ENCODE results near the gene ST3GAL4. TPM values are rescaled to one million over a fixed set of nuclear protein-coding genes. Genes with fewer than 3 reads are reported as not detected.

Gene ST3GAL4
- total RNA-seq, 2 experiments from 2014 or later: 14.3 to 18.8 TPM

DNA sequence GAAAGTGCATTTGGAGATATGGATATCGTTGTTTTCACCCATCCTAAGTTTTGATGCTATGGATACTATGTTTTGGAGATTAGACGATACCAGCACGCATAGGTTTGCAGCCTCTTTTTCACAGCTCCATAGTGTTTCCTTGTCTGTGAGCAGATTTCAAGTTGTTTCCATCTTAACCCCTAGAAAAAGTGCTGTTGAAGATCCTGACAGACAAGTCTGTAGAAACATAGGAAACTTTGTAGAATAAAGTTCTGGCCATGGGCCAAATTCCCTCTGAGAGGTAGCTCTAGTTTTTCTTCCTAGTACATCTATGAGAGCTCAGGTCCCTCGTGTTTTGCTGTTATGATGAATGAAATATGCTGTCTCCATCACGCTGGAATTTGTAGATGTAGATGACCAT lies 32.4 kb downstream of the ST3GAL4 start:
- Histone ChIP-seq H2AFZ (ENCODE audit: low read length) (no peak overlapping the region), H3K4me3 (ENCODE audit: low read depth, low read length, poor library complexity, severe bottlenecking) (no peak overlapping the region), H3K4me1 (ENCODE audit: insufficient read depth, low read length, poor library complexity, severe bottlenecking) (peaks cover 20% of the 10 kb centered on the region), H3K9me3 (ENCODE audit: low read length) (no peaks in the 10 kb centered on the region), H3K36me3 (ENCODE audit: insufficient read depth, low read length) (no peaks in the 10 kb centered on the region), H3K4me2 (ENCODE audit: low read length) (no peak overlapping the region), H3K79me2 (ENCODE audit: insufficient read depth, low read depth, low read length) (no peaks in the 10 kb centered on the region), H4K20me1 (ENCODE audit: insufficient read depth, low read length) (no peaks in the 10 kb centered on the region), H3K9me2 (ENCODE audit: insufficient read depth, low read length) (no peaks in the 10 kb centered on the region), H3K27ac (ENCODE audit: low read depth, low read length, poor library complexity, severe bottlenecking) (no peak overlapping the region)
- no peak for DNase-seq (ENCODE audit: low spot score)
- no TSS peak for BruUV-seq (replicated peaks)
- ChIA-PET POLR2A (interaction anchor here (0.6 to 1.1 kb wide), 2 partner anchors 7 to 1594 kb away, joined by 3 read pairs; no protein-coding TSS in a partner anchor), CTCF (ENCODE audit: unreplicated experiment) (no interaction called here)
- TF ChIP-seq, protein P1, sequence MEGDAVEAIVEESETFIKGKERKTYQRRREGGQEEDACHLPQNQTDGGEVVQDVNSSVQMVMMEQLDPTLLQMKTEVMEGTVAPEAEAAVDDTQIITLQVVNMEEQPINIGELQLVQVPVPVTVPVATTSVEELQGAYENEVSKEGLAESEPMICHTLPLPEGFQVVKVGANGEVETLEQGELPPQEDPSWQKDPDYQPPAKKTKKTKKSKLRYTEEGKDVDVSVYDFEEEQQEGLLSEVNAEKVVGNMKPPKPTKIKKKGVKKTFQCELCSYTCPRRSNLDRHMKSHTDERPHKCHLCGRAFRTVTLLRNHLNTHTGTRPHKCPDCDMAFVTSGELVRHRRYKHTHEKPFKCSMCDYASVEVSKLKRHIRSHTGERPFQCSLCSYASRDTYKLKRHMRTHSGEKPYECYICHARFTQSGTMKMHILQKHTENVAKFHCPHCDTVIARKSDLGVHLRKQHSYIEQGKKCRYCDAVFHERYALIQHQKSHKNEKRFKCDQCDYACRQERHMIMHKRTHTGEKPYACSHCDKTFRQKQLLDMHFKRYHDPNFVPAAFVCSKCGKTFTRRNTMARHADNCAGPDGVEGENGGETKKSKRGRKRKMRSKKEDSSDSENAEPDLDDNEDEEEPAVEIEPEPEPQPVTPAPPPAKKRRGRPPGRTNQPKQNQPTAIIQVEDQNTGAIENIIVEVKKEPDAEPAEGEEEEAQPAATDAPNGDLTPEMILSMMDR (conservative IDR thresholded peaks at IDR 0.05; ENCODE audit: low read length): no peak
- no peak for TF ChIP-seq EZH2phosphoT487 (IDR thresholded peaks at IDR 0.05; ENCODE audit: borderline replicate concordance, low read depth, low read length)
- intact Hi-C loops (cut with micrococcal nuclease; ENCODE audit: unreplicated experiment): no loop called here

DNA sequence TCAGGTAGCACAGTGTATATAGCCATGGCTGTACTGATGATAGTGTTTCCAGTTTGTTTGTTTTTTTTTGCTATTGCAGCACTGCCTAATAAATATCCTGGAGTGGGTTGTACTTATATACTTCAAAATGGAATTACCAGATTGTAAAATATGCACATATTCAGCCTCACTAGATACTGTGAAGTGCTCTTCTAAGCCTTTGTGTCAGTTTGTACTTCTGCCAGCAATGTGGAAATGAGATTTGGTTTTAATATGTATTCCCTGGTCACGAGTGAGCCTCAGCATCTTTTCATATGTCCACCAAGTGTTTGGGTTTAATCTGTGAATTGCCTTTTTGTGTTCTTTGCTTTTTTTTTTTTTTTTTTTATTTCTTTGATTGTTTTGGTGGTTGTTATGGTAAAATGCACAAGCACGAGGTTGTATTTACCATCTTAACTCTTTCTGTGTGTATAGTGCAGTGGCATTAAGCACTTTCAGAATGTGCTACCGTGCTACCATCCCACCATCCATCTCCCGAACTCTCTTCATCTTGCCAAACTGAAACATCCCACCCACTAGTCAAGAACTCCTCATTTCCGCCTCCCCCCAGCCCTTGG lies 34.9 kb downstream of the ST3GAL4 start:
- POLR2A ChIA-PET: no interaction called here
- BruUV-seq (replicated peaks): no TSS peak
- intact Hi-C loops (cut with micrococcal nuclease; ENCODE audit: unreplicated experiment): no loop called here
- Histone ChIP-seq H3K36me3 (ENCODE audit: insufficient read depth, low read length) (no peaks in the 10 kb centered on the region), H3K9me2 (ENCODE audit: insufficient read depth, low read length) (no peaks in the 10 kb centered on the region), H3K4me1 (ENCODE audit: insufficient read depth, low read length, poor library complexity, severe bottlenecking) (peaks cover 22% of the 10 kb centered on the region), H3K79me2 (ENCODE audit: insufficient read depth, low read depth, low read length) (no peaks in the 10 kb centered on the region), H2AFZ (ENCODE audit: low read length) (no peak overlapping the region), H4K20me1 (ENCODE audit: insufficient read depth, low read length) (no peaks in the 10 kb centered on the region), H3K4me3 (ENCODE audit: low read depth, low read length, poor library complexity, severe bottlenecking) (no peak overlapping the region), H3K27ac (ENCODE audit: low read depth, low read length, poor library complexity, severe bottlenecking) (no peak overlapping the region), H3K4me2 (ENCODE audit: low read length) (no peak overlapping the region), H3K9me3 (ENCODE audit: low read length) (no peaks in the 10 kb centered on the region)
- no peak for DNase-seq (ENCODE audit: low spot score)
- CTCF ChIA-PET (ENCODE audit: unreplicated experiment): no interaction called here
- no peak for TF ChIP-seq EZH2phosphoT487 (IDR thresholded peaks at IDR 0.05; ENCODE audit: borderline replicate concordance, low read depth, low read length)
- TF ChIP-seq, protein P1 (conservative IDR thresholded peaks at IDR 0.05; ENCODE audit: low read length): no peak

DNA sequence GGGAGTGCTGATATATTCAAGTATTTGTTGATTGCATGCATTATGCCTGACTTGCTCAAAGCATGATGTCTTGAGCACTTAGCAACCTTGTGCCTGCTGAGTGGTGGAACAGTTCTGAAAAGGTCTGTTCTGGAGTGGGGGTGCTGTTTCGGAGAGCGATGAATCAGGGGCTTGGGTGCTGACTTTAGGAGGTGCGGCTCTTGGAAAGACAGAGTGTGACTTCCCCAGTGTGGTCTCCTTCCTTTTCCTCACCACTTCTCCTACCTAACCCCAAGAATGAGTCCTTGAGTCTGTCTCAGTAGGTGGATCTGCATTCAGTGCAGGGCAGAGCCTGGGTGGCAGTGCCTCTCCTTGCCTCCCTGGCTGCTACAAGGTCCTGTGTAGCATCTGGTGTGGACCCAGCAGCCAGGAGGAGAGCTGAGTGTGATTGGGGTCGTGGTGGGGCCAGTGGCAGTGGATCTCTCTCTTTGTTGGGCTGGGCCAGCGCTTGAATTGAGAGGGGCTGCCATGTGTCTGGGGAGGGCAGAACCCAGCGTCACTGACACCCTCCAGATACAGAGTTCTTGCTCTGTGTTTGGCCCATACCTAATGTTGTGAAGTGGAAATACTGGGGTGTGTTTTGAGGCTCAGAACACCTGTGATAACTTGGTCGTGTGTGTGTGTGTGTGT lies 35.9 kb downstream of the ST3GAL4 start:
- BruUV-seq (replicated peaks): no TSS peak
- no peaks in the 10 kb centered on the region for H3K9me3 ChIP-seq (ENCODE audit: low read length)
- no peak overlapping the region for H3K27ac ChIP-seq (ENCODE audit: low read depth, low read length, poor library complexity, severe bottlenecking)
- POLR2A ChIA-PET: interaction anchor here (0.9 to 1.4 kb wide), 2 partner anchors 11 to 93 kb away, joined by 3 read pairs; no protein-coding TSS in a partner anchor
- H3K4me1 ChIP-seq (ENCODE audit: insufficient read depth, low read length, poor library complexity, severe bottlenecking): peaks cover 19% of the 10 kb centered on the region
- H2AFZ ChIP-seq (ENCODE audit: low read length): no peak overlapping the region
- intact Hi-C loops (cut with micrococcal nuclease; ENCODE audit: unreplicated experiment): no loop called here
- no peaks in the 10 kb centered on the region for H3K79me2 ChIP-seq (ENCODE audit: insufficient read depth, low read depth, low read length)
- TF ChIP-seq, protein P1 (conservative IDR thresholded peaks at IDR 0.05; ENCODE audit: low read length): no peak
- TF ChIP-seq EZH2phosphoT487 (IDR thresholded peaks at IDR 0.05; ENCODE audit: borderline replicate concordance, low read depth, low read length): no peak
- no peak overlapping the region for H3K4me3 ChIP-seq (ENCODE audit: low read depth, low read length, poor library complexity, severe bottlenecking)
- no peaks in the 10 kb centered on the region for H3K36me3 ChIP-seq (ENCODE audit: insufficient read depth, low read length)
- CTCF ChIA-PET (ENCODE audit: unreplicated experiment): no interaction called here
- H3K4me2 ChIP-seq (ENCODE audit: low read length): 0 out of 2 replicates have a peak overlapping the region, but pooled peaks have one; percentile 52
- no peak for DNase-seq (ENCODE audit: low spot score)
- H4K20me1 ChIP-seq (ENCODE audit: insufficient read depth, low read length): no peaks in the 10 kb centered on the region
- H3K9me2 ChIP-seq (ENCODE audit: insufficient read depth, low read length): no peaks in the 10 kb centered on the region

Measured in OCI-LY7 (cell line).